Caco-2 (cell line): ENCODE measurements around the gene BRINP1. TPM values are rescaled to one million over a fixed set of nuclear protein-coding genes. Genes with fewer than 3 reads are reported as not detected.

Experiments
- BruUV-seq: library from RNA; stranded (reverse); fragments of 400-500 nt; replicated peaks from 2 replicates; lab custom pipeline; 2021; lab: Mats Ljungman, UMichigan
- CTCF ChIA-PET: fragments of 300-600 bp; sonication (Branson Sonifier 250); formaldehyde crosslinking; loops from one replicate; lab custom pipeline; 2022; ENCODE audit warnings: antibody characterized with exemption; lab: Charles Lee
- POLR2A ChIA-PET: fragments of 300-600 bp; sonication (Branson Sonifier 250); formaldehyde crosslinking; loops from one replicate; lab custom pipeline; 2022; ENCODE audit warnings: antibody characterized with exemption; lab: Charles Lee
- DNase-seq, 2 experiments: peaks; one replicate each; pipeline versions ENCODE4 v3.0.0 to v3.0.0-alpha.2; 2020 to 2022
- H3K27me3 ChIP-seq: replicated peaks from 2 replicates; pipeline ENCODE4 v1.6.0; 2011; ENCODE audit warnings: low read length; ENCODE audit not compliant: control insufficient read depth, insufficient read depth
- H3K36me3 ChIP-seq: 2 replicates; pipeline ENCODE4 v1.5.1; 2011; ENCODE audit warnings: low read length; ENCODE audit not compliant: control insufficient read depth, insufficient read depth
- H3K4me1 ChIP-seq: fragments of 250-450 bp; sonication (Bioruptor Pico); 2 replicates; pipeline ENCODE4 v1.5.1; 2020; ENCODE audit warnings: mild to moderate bottlenecking
- H3K4me3 ChIP-seq: 2 replicates; pipeline ENCODE4 v1.5.1; 2011; ENCODE audit warnings: low read depth, mild to moderate bottlenecking, control low read depth, low read length
- H3K9me3 ChIP-seq: fragments of 250-450 bp; sonication (Bioruptor Pico); 2 replicates; pipeline ENCODE4 v1.5.1; 2020; ENCODE audit warnings: mild to moderate bottlenecking, moderate library complexity
- H3K27ac Mint-ChIP-seq: one replicate; pipeline ENCODE4 v1.8.0; 2022; ENCODE audit warnings: mixed read lengths; ENCODE audit not compliant: unreplicated experiment
- H3K27me3 Mint-ChIP-seq: one replicate; pipeline ENCODE4 v1.8.0; 2022; ENCODE audit warnings: mixed read lengths; ENCODE audit not compliant: insufficient read depth, unreplicated experiment
- H3K36me3 Mint-ChIP-seq: one replicate; pipeline ENCODE4 v1.8.0; 2022; ENCODE audit warnings: mild to moderate bottlenecking, mixed read lengths; ENCODE audit not compliant: insufficient read depth, unreplicated experiment
- H3K4me1 Mint-ChIP-seq: one replicate; pipeline ENCODE4 v1.8.0; 2022; ENCODE audit warnings: low read depth, mixed read lengths; ENCODE audit not compliant: unreplicated experiment
- H3K4me3 Mint-ChIP-seq: one replicate; pipeline ENCODE4 v1.8.0; 2022; ENCODE audit warnings: mild to moderate bottlenecking, moderate library complexity, mixed read lengths; ENCODE audit not compliant: unreplicated experiment
- H3K9me3 Mint-ChIP-seq: one replicate; pipeline ENCODE4 v1.8.0; 2022; ENCODE audit warnings: mixed read lengths; ENCODE audit not compliant: unreplicated experiment
- CTCF ChIP-seq, 2 experiments: fragments of 200-600 bp in 1 of 2; IDR thresholded peaks; 1 replicate in 1 of 2; 2 replicates in 1 of 2; pipeline versions ENCODE4 v1.5.1 to v1.8.0; 2011 to 2022; ENCODE audit warnings: antibody characterized with exemption in 1 of 2, control low read depth in 1 of 2, inconsistent platforms in 1 of 2, low read depth in 1 of 2, low read length in 1 of 2, mild to moderate bottlenecking in 1 of 2, moderate library complexity in 1 of 2; ENCODE audit not compliant: insufficient read depth in 1 of 2, severe bottlenecking in 1 of 2, unreplicated experiment in 1 of 2
- intact Hi-C: fragments of 100-400 bp; cut with micrococcal nuclease; formaldehyde crosslinking; loops from one replicate; pipeline ENCODE4 v1.10.0; 2022; ENCODE audit not compliant: unreplicated experiment
- total RNA-seq: library from RNA; stranded (reverse); gene quantifications from 2 replicates; pipeline ENCODE4 v1.2.3, GENCODE V29; 2022

The BRINP1 gene
- total RNA-seq, 1 experiment from 2014 or later = not detected

- Histone ChIP-seq H3K27me3 (no peaks in the 10 kb centered on the region), H3K4me3 (no peak overlapping the region), H3K9me3 (no peaks in the 10 kb centered on the region), H3K36me3 (no peaks in the 10 kb centered on the region), H3K4me1 (no peaks in the 10 kb centered on the region)
- CTCF ChIA-PET = no interaction called here
- intact Hi-C loops = no loop called here
- BruUV-seq = no TSS peak
- POLR2A ChIA-PET = no interaction called here
- no peak overlapping the region for H3K4me3 Mint-ChIP-seq
- H3K4me1 Mint-ChIP-seq = no peaks in the 10 kb centered on the region
- no peaks in the 10 kb centered on the region for H3K36me3 Mint-ChIP-seq
- no peaks in the 10 kb centered on the region for H3K9me3 Mint-ChIP-seq
- no peak for DNase-seq
- peaks cover 19% of the 10 kb centered on the region for H3K27me3 Mint-ChIP-seq
- TF ChIP-seq CTCF (IDR thresholded peaks at IDR 0.05; ENCODE audit: insufficient read depth in 1 of 2, low read depth in 1 of 2, low read length in 1 of 2, severe bottlenecking in 1 of 2, unreplicated experiment in 1 of 2) = no peak
- no peak overlapping the region for H3K27ac Mint-ChIP-seq
These were observed 88.3 kb downstream of the BRINP1 start for GRCh38 chr9:119280740-119281485.

- TF ChIP-seq CTCF (IDR thresholded peaks at IDR 0.05; ENCODE audit: insufficient read depth in 1 of 2, low read depth in 1 of 2, low read length in 1 of 2, severe bottlenecking in 1 of 2, unreplicated experiment in 1 of 2) = no peak
- no peaks in the 10 kb centered on the region for H3K4me1 Mint-ChIP-seq
- intact Hi-C loops = no loop called here
- DNase-seq = no peak
- Histone ChIP-seq H3K4me3 (no peak overlapping the region), H3K36me3 (no peaks in the 10 kb centered on the region), H3K27me3 (no peaks in the 10 kb centered on the region), H3K4me1 (no peaks in the 10 kb centered on the region), H3K9me3 (no peaks in the 10 kb centered on the region)
- BruUV-seq = no TSS peak
- H3K9me3 Mint-ChIP-seq = no peaks in the 10 kb centered on the region
- no peaks in the 10 kb centered on the region for H3K36me3 Mint-ChIP-seq
- ChIA-PET CTCF (no interaction called here), POLR2A (no interaction called here)
- no peak overlapping the region for H3K4me3 Mint-ChIP-seq
- peaks cover 13% of the 10 kb centered on the region for H3K27me3 Mint-ChIP-seq
- H3K27ac Mint-ChIP-seq = no peak overlapping the region
These were observed 91.1 kb downstream of the BRINP1 start for GRCh38 chr9:119278171-119278570.

- Histone ChIP-seq H3K9me3 (no peaks in the 10 kb centered on the region), H3K4me1 (no peaks in the 10 kb centered on the region), H3K36me3 (no peaks in the 10 kb centered on the region), H3K27me3 (no peaks in the 10 kb centered on the region), H3K4me3 (no peak overlapping the region)
- Mint-ChIP-seq H3K9me3 (no peaks in the 10 kb centered on the region), H3K27me3 (peaks cover 13% of the 10 kb centered on the region), H3K36me3 (no peaks in the 10 kb centered on the region), H3K27ac (no peak overlapping the region), H3K4me3 (no peak overlapping the region), H3K4me1 (no peaks in the 10 kb centered on the region)
- intact Hi-C loops = no loop called here
- CTCF ChIA-PET = interaction anchor here (0.7 kb wide), 1 partner anchor 64 kb away, joined by 3 read pairs; no protein-coding TSS in a partner anchor
- TF ChIP-seq CTCF (IDR thresholded peaks at IDR 0.05; ENCODE audit: insufficient read depth in 1 of 2, low read depth in 1 of 2, low read length in 1 of 2, severe bottlenecking in 1 of 2, unreplicated experiment in 1 of 2) = no peak
- POLR2A ChIA-PET = no interaction called here
- BruUV-seq = no TSS peak
- no peak for DNase-seq
These were observed 95.1 kb downstream of the BRINP1 start for GRCh38 chr9:119273984-119274665.
